T-cell (primary cell): Measurements from ENCODE around the gene ATP6V0B. TPM values are rescaled to one million over a fixed set of nuclear protein-coding genes. Genes with fewer than 3 reads are reported as not detected.

Experiments used
- ATAC-seq, 4 experiments: fragments of 200-7000 bp in 3 of 4; fragments of 150-1000 bp in 1 of 4; cut with Tn5 transposase; replicated peaks in 1 of 4; 1 replicate in 3 of 4; 2 replicates in 1 of 4; pipeline ENCODE4 v1.10.0; 2021; ENCODE audit warnings: moderate library complexity in 3 of 4, mild to moderate bottlenecking in 2 of 4, moderate number of reproducible peaks in 1 of 4
- CTCF ChIA-PET, 2 donors: fragments of 300-600 bp; sonication (Branson Sonifier 250); formaldehyde crosslinking; loops; one replicate each; lab custom pipeline; 2022; ENCODE audit warnings: antibody characterized with exemption in 2 of 2; lab: Charles Lee
- POLR2A ChIA-PET, 2 donors: fragments of 300-600 bp; sonication (Branson Sonifier 250); formaldehyde crosslinking; loops; one replicate each; lab custom pipeline; 2022; ENCODE audit warnings: antibody characterized with exemption in 2 of 2; lab: Charles Lee
- DNase-seq, 35 experiments: peaks; one replicate each; pipeline versions ENCODE4 v3.0.0 to v3.0.0-alpha.2; 2013 to 2023
- H3K27ac ChIP-seq: one replicate; pipeline ENCODE4 v1.5.1; 2013; ENCODE audit warnings: low read length
- H3K27me3 ChIP-seq, 2 experiments: replicated peaks in 1 of 2; 1 replicate in 1 of 2; 2 replicates in 1 of 2; pipeline versions ENCODE4 v1.6.1 to v1.7.0; 2013; ENCODE audit warnings: low read length in 1 of 2, mixed read lengths in 1 of 2; ENCODE audit not compliant: control insufficient read depth in 2 of 2, insufficient read depth in 2 of 2; ENCODE audit errors: extremely low read depth in 1 of 2
- H3K36me3 ChIP-seq, 2 donors: 1 replicate in 1 of 2; 2 replicates in 1 of 2; pipeline versions ENCODE4 v1.6.1 to v1.7.0; 2013; ENCODE audit warnings: low read length in 1 of 2; ENCODE audit not compliant: control insufficient read depth in 2 of 2, insufficient read depth in 1 of 2; ENCODE audit errors: extremely low read depth in 1 of 2
- H3K4me1 ChIP-seq, 2 experiments: 1 replicate in 1 of 2; 2 replicates in 1 of 2; pipeline versions ENCODE4 v1.6.1 to v1.7.0; 2013; ENCODE audit warnings: low read length in 2 of 2, mixed read lengths in 1 of 2; ENCODE audit not compliant: insufficient read depth in 2 of 2, control insufficient read depth in 1 of 2; ENCODE audit errors: extremely low read depth in 1 of 2
- H3K4me3 ChIP-seq, 2 donors: 1 replicate in 1 of 2; 2 replicates in 1 of 2; pipeline versions ENCODE4 v1.5.1 to v1.7.0; 2013; ENCODE audit warnings: mild to moderate bottlenecking in 2 of 2, low read length in 1 of 2, moderate library complexity in 1 of 2; ENCODE audit not compliant: control insufficient read depth in 1 of 2; ENCODE audit errors: extremely low read depth in 1 of 2
- H3K9me3 ChIP-seq: 2 replicates; pipeline ENCODE4 v1.7.0; 2013
- H3K27ac Mint-ChIP-seq, 2 donors: one replicate each; pipeline ENCODE4 v1.8.0; 2020 to 2021; ENCODE audit warnings: mild to moderate bottlenecking in 2 of 2, mixed read lengths in 2 of 2
- H3K27me3 Mint-ChIP-seq, 2 donors: one replicate each; pipeline ENCODE4 v1.8.0; 2021 to 2022; ENCODE audit warnings: mixed read lengths in 2 of 2
- H3K36me3 Mint-ChIP-seq: one replicate; pipeline ENCODE4 v1.8.0; 2021; ENCODE audit warnings: mixed read lengths
- H3K4me1 Mint-ChIP-seq, 3 donors: one replicate each; pipeline ENCODE4 v1.8.0; 2020 to 2022; ENCODE audit warnings: mixed read lengths in 3 of 3, mild to moderate bottlenecking in 1 of 3
- H3K4me3 Mint-ChIP-seq, 3 donors: one replicate each; pipeline ENCODE4 v1.8.0; 2020 to 2022; ENCODE audit warnings: mild to moderate bottlenecking in 3 of 3, mixed read lengths in 3 of 3, moderate library complexity in 3 of 3
- H3K9me3 Mint-ChIP-seq, 3 donors: one replicate each; pipeline ENCODE4 v1.8.0; 2020 to 2022; ENCODE audit warnings: mixed read lengths in 3 of 3
- WGBS: methylation state at CpG from one replicate; pipeline ENCODE4 v1.1.5; 2013; ENCODE audit warnings: missing lambda C conversion rate; ENCODE audit not compliant: insufficient coverage; 5-methylcytosine and 5-hydroxymethylcytosine counted together
- total RNA-seq, 35 experiments: library from RNA in 6 of 35; stranded (reverse) in 6 of 35; fragments of 120-200 nt in 1 of 35; gene quantifications; one replicate each; pipeline versions ENCODE4 v1.2.1 to v1.2.4 and lab custom pipeline; 2013 to 2026

ATP6V0B gene
- total RNA-seq, 5 donors from 2014 or later (not counting 1 experiment from before 2014, with no cell fraction given) = 57.5 to 88.6 (median 69.5) TPM

- Mint-ChIP-seq H3K36me3 (peaks cover 11% of the 10 kb centered on the region), H3K27me3 (no peaks in the 10 kb centered on the region), H3K4me1 (peaks cover 44 to 55% (median 46%) of the 10 kb centered on the region in 3 donors), H3K9me3 (no peaks in the 10 kb centered on the region), H3K27ac (peak overlapping the region; percentile 90 to 96), H3K4me3 (peak overlapping the region; percentile 85 to 88 (median 86))
- DNase-seq (no peak), ATAC-seq (no peak)
- peak overlapping the region; percentile 66 for H3K27ac ChIP-seq
- ChIA-PET POLR2A (interaction anchor here in 1 of 2 donors (0.7 kb wide), 1 partner anchor 14 kb away, joined by 3 read pairs; no protein-coding TSS in a partner anchor), CTCF (interaction anchor here (0.5 to 1.5 kb wide), 10 partner anchors 11 to 296 kb away, joined by 3 to 17 read pairs (median 3); partner anchors contain the start of genes ARTN (in 1 of the 2), ATP6V0B (in 1 of the 2) and KDM4A (in 1 of the 2))
- peak overlapping the region; percentile 82 to 95 for H3K4me3 ChIP-seq
- H3K27me3 ChIP-seq = no peaks in the 10 kb centered on the region
- H3K4me1 ChIP-seq = peaks cover 21 to 40% of the 10 kb centered on the region in 2 experiments
- no peaks in the 10 kb centered on the region for H3K9me3 ChIP-seq
- H3K36me3 ChIP-seq = peaks cover 0 to 5% of the 10 kb centered on the region in 2 donors
- WGBS = 14% methylated on average over 2 of the region's 3 CpGs
Measured at GRCh38 chr1:43945674-43946235, 29.0 kb upstream of the ATP6V0B start.

GRCh38 chr1:43946236-43947060 is 28.3 kb upstream of the ATP6V0B start, which contains the start of gene IPO13:
Gene IPO13, plus strand, starts transcription at chr1:43946950. Its CDS starts 651 bp downstream, at chr1:43947601.
- WGBS = under 1% methylated on average over 67 of the region's 74 CpGs
- H3K27me3 Mint-ChIP-seq = no peaks in the 10 kb centered on the region
- POLR2A ChIA-PET = no interaction called here
- ATAC-seq (peak; percentile 96 to 99 (median 97)), DNase-seq (peak; percentile 89 to 98 (median 93))
- Histone ChIP-seq H3K36me3 (peaks cover 0 to 5% of the 10 kb centered on the region in 2 donors), H3K27me3 (no peaks in the 10 kb centered on the region), H3K4me1 (peaks cover 21 to 40% of the 10 kb centered on the region in 2 experiments), H3K27ac (peak within 1 kb of the TSS; percentile 94), H3K4me3 (peak within 1 kb of the TSS; percentile 82 to 95), H3K9me3 (no peaks in the 10 kb centered on the region)
- peak within 1 kb of the TSS; percentile 90 to 96 for H3K27ac Mint-ChIP-seq
- H3K36me3 Mint-ChIP-seq = peaks cover 11% of the 10 kb centered on the region
- H3K4me1 Mint-ChIP-seq = peaks cover 45 to 58% (median 49%) of the 10 kb centered on the region in 3 donors
- no peaks in the 10 kb centered on the region for H3K9me3 Mint-ChIP-seq
- H3K4me3 Mint-ChIP-seq = peak within 1 kb of the TSS; percentile 85 to 88 (median 86)
- CTCF ChIA-PET = interaction anchor here (0.5 to 1.5 kb wide), 9 partner anchors 12 to 296 kb away, joined by 3 to 17 read pairs (median 3); partner anchors contain the start of genes ARTN (in 1 of the 2), ATP6V0B (in 1 of the 2) and KDM4A (in 1 of the 2)

GRCh38 chr1:43947061-43947873 is 27.5 kb upstream of the ATP6V0B start:
- peak in 3 of 35 experiments; percentile 9 to 25 (median 12) for DNase-seq
- Mint-ChIP-seq H3K27ac (peak overlapping the region; percentile 90 to 96), H3K27me3 (no peaks in the 10 kb centered on the region), H3K4me3 (peak overlapping the region; percentile 85 to 88 (median 86)), H3K9me3 (no peaks in the 10 kb centered on the region), H3K36me3 (peaks cover 11% of the 10 kb centered on the region), H3K4me1 (peaks cover 47 to 58% (median 49%) of the 10 kb centered on the region in 3 donors)
- H3K27ac ChIP-seq = peak overlapping the region; percentile 94
- peaks cover 0 to 5% of the 10 kb centered on the region in 2 donors for H3K36me3 ChIP-seq
- H3K27me3 ChIP-seq = no peaks in the 10 kb centered on the region
- POLR2A ChIA-PET = no interaction called here
- no peaks in the 10 kb centered on the region for H3K9me3 ChIP-seq
- ATAC-seq = peak in 2 of 4 experiments; percentile 0 to 2
- CTCF ChIA-PET = interaction anchor here (0.7 to 1.0 kb wide), 3 partner anchors 12 to 421 kb away, joined by 3 read pairs; no protein-coding TSS in a partner anchor
- peaks cover 21 to 40% of the 10 kb centered on the region in 2 experiments for H3K4me1 ChIP-seq
- WGBS = 13% methylated on average over 21 of the region's 27 CpGs
- peak overlapping the region; percentile 82 to 95 for H3K4me3 ChIP-seq

- peak overlapping the region in 1 of 2 donors; percentile 95 for H3K4me3 ChIP-seq
- no peaks in the 10 kb centered on the region for H3K27me3 ChIP-seq
- Mint-ChIP-seq H3K36me3 (peaks cover 11% of the 10 kb centered on the region), H3K27ac (peak overlapping the region; percentile 71 to 96), H3K4me1 (peaks cover 45 to 55% (median 49%) of the 10 kb centered on the region in 3 donors), H3K27me3 (no peaks in the 10 kb centered on the region), H3K4me3 (peak overlapping the region; percentile 85 to 88 (median 86)), H3K9me3 (no peaks in the 10 kb centered on the region)
- H3K9me3 ChIP-seq = no peaks in the 10 kb centered on the region
- POLR2A ChIA-PET = no interaction called here
- ATAC-seq = no peak
- H3K27ac ChIP-seq = no peak overlapping the region
- peaks cover 21 to 40% of the 10 kb centered on the region in 2 experiments for H3K4me1 ChIP-seq
- 87% methylated on average over 3 of the region's 3 CpGs for WGBS
- peaks cover 0 to 5% of the 10 kb centered on the region in 2 donors for H3K36me3 ChIP-seq
- CTCF ChIA-PET = interaction anchor here in 1 of 2 donors (1.0 kb wide), 1 partner anchor 422 kb away, joined by 3 read pairs; no protein-coding TSS in a partner anchor
- DNase-seq = no peak
Measured at GRCh38 chr1:43947874-43948437, 26.8 kb upstream of the ATP6V0B start.

- no peak for DNase-seq
Measured at GRCh38 chr1:43949678-43950077, 25.1 kb upstream of the ATP6V0B start.

More at GRCh38 chr1:43949678-43950077, 25.1 kb upstream of the ATP6V0B start:
- no peak overlapping the region for H3K4me3 ChIP-seq
- no peak for ATAC-seq
- peaks cover 0 to 5% of the 10 kb centered on the region in 2 donors for H3K36me3 ChIP-seq
- H3K27me3 Mint-ChIP-seq = no peaks in the 10 kb centered on the region
- peaks cover 7% of the 10 kb centered on the region for H3K36me3 Mint-ChIP-seq
- CTCF ChIA-PET = no interaction called here
- POLR2A ChIA-PET = no interaction called here
- H3K4me1 ChIP-seq = peaks cover 21 to 38% of the 10 kb centered on the region in 2 experiments
- no peak overlapping the region for H3K4me3 Mint-ChIP-seq
- no peaks in the 10 kb centered on the region for H3K9me3 Mint-ChIP-seq
- WGBS = 91% methylated on average over 13 of the region's 13 CpGs
- no peak overlapping the region for H3K27ac Mint-ChIP-seq
- peaks cover 42 to 47% (median 46%) of the 10 kb centered on the region in 3 donors for H3K4me1 Mint-ChIP-seq
- no peak overlapping the region for H3K27ac ChIP-seq
- H3K27me3 ChIP-seq = no peaks in the 10 kb centered on the region
- no peaks in the 10 kb centered on the region for H3K9me3 ChIP-seq
